ENCODE results near the gene MT1G.

GRCh38 chr16:56643833-56644232, 24.0 kb downstream of the MT1G start:
- no peak for TF ChIP-seq POLR2A (IDR thresholded peaks at IDR 0.05)
- TF ChIP-seq, protein P1, sequence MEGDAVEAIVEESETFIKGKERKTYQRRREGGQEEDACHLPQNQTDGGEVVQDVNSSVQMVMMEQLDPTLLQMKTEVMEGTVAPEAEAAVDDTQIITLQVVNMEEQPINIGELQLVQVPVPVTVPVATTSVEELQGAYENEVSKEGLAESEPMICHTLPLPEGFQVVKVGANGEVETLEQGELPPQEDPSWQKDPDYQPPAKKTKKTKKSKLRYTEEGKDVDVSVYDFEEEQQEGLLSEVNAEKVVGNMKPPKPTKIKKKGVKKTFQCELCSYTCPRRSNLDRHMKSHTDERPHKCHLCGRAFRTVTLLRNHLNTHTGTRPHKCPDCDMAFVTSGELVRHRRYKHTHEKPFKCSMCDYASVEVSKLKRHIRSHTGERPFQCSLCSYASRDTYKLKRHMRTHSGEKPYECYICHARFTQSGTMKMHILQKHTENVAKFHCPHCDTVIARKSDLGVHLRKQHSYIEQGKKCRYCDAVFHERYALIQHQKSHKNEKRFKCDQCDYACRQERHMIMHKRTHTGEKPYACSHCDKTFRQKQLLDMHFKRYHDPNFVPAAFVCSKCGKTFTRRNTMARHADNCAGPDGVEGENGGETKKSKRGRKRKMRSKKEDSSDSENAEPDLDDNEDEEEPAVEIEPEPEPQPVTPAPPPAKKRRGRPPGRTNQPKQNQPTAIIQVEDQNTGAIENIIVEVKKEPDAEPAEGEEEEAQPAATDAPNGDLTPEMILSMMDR (IDR thresholded peaks at IDR 0.05), result no peak

Data from thyroid gland (tissue), 4 donors.